SK-N-MC (cell line): ENCODE data around the gene MICU1.

ENCODE experiments used
- EZH2 ChIP-seq: fragments of 200-600 bp; sonication (generic); IDR thresholded peaks from one replicate; pipeline ENCODE4 v1.6.1; 2017; ENCODE audit warnings: antibody characterized with exemption
- FOXP2 ChIP-seq: optimal IDR thresholded peaks from 2 replicates; pipeline ENCODE3; 2011; ENCODE audit warnings: mild to moderate bottlenecking, moderate library complexity; ENCODE audit not compliant: insufficient read depth; ENCODE audit errors: extremely low read length, control extremely low read depth
- POLR2AphosphoS5 ChIP-seq: IDR thresholded peaks from 2 replicates; pipeline ENCODE4 v1.6.1; 2012; ENCODE audit warnings: mild to moderate bottlenecking, low read depth, low read length, borderline replicate concordance

DNA sequence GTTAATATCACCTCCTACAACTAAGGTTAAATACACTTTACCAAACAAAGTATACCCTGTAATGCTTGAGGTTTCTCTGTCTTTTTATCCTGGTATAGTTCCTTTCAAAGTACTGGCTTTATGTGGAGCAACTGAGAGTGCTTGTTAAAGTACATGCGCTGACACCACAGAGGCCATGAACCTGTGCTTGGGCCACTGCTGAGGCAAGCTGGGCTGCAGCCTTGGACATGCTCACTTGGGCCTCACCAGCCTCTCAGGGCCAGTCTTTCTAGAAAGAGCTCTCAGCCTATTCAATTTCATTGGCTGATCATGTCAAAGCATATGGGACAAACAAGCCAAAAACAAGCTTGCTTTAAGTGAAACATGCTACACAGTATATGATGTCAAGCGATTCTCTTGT lies 145.0 kb downstream of the MICU1 start:
- TF ChIP-seq EZH2 (no peak), POLR2AphosphoS5 (no peak), FOXP2 (no peak)
